Keratinocyte (primary cell): ENCODE results near the gene MBTD1. TPM values are rescaled to one million over a fixed set of nuclear protein-coding genes. Genes with fewer than 3 reads are reported as not detected.

Experiments used
- DNase-seq: peaks from one replicate; pipeline ENCODE4 v3.0.0-alpha.2; 2011; ENCODE audit warnings: low read depth, missing footprints, low spot score
- FAIRE-seq: peaks from 2 replicates; lab custom pipeline; 2011; peaks lifted over from hg19 to GRCh38; lab: Jason Lieb, UNC
- H2AFZ ChIP-seq: 2 replicates; pipeline ENCODE4 v1.6.0; 2012; ENCODE audit warnings: low read length, control low read depth, inconsistent platforms; ENCODE audit not compliant: control insufficient read depth
- H3K27ac ChIP-seq: 2 replicates; pipeline ENCODE4 v1.5.1; 2011; ENCODE audit warnings: low read length; ENCODE audit not compliant: control insufficient read depth, insufficient read depth
- H3K27me3 ChIP-seq: 3 replicates; pipeline ENCODE4 v1.6.0; 2011; ENCODE audit warnings: low read length; ENCODE audit not compliant: control insufficient read depth, insufficient read depth; ENCODE audit errors: extremely low read depth
- H3K36me3 ChIP-seq, 2 experiments: 2 replicates in 1 of 2; 3 replicates in 1 of 2; pipeline ENCODE4 v1.5.1; 2011; ENCODE audit warnings: low read length in 2 of 2, mild to moderate bottlenecking in 1 of 2; ENCODE audit not compliant: control insufficient read depth in 2 of 2, insufficient read depth in 2 of 2; ENCODE audit errors: extremely low read depth in 1 of 2
- H3K4me1 ChIP-seq: 3 replicates; pipeline ENCODE4 v1.5.1; 2011; ENCODE audit warnings: low read length; ENCODE audit not compliant: control insufficient read depth, insufficient read depth; ENCODE audit errors: extremely low read depth
- H3K4me2 ChIP-seq: 3 replicates; pipeline ENCODE4 v1.6.0; 2011; ENCODE audit warnings: low read depth, low read length; ENCODE audit not compliant: control insufficient read depth, insufficient read depth; ENCODE audit errors: extremely low read depth
- H3K4me3 ChIP-seq, 3 experiments: fragments of 200-600 bp in 1 of 3; sonication (generic) in 1 of 3; 2 replicates in 2 of 3; 3 replicates in 1 of 3; pipeline ENCODE4 v1.5.1; 2011 to 2016; ENCODE audit warnings: low read length in 3 of 3, mild to moderate bottlenecking in 3 of 3, control low read depth in 2 of 3, inconsistent platforms in 1 of 3, low read depth in 1 of 3, mixed read lengths in 1 of 3, mixed run types in 1 of 3, moderate library complexity in 1 of 3; ENCODE audit not compliant: control insufficient read depth in 2 of 3, insufficient read depth in 2 of 3; ENCODE audit errors: extremely low read depth in 1 of 3
- H3K79me2 ChIP-seq: 2 replicates; pipeline ENCODE4 v1.6.0; 2012; ENCODE audit warnings: low read length; ENCODE audit not compliant: control insufficient read depth, insufficient read depth
- H3K9ac ChIP-seq: 3 replicates; pipeline ENCODE4 v1.6.0; 2011; ENCODE audit warnings: low read length; ENCODE audit not compliant: control insufficient read depth, insufficient read depth; ENCODE audit errors: extremely low read depth
- H3K9me1 ChIP-seq: 3 replicates; pipeline ENCODE4 v1.6.0; 2011; ENCODE audit warnings: low read length; ENCODE audit not compliant: control insufficient read depth, insufficient read depth; ENCODE audit errors: extremely low read depth
- H3K9me3 ChIP-seq: 2 replicates; pipeline ENCODE4 v1.5.1; 2012; ENCODE audit warnings: low read depth, low read length; ENCODE audit not compliant: control insufficient read depth
- H4K20me1 ChIP-seq: 3 replicates; pipeline ENCODE4 v1.6.0; 2011; ENCODE audit warnings: low read length; ENCODE audit not compliant: control insufficient read depth, insufficient read depth; ENCODE audit errors: extremely low read depth
- EZH2 ChIP-seq: IDR thresholded peaks from one replicate; pipeline ENCODE4 v1.6.1; 2012; ENCODE audit warnings: inconsistent platforms, mild to moderate bottlenecking, low read length, moderate library complexity
- dilution Hi-C: fragments of 300-500 bp; cut with MboI; formaldehyde crosslinking; loops from one replicate; pipeline ENCODE4 v1.7.0; 2020; ENCODE audit warnings: low sequenced_read_pairs; ENCODE audit not compliant: extremely low pct_ligation_motif_present
- polyA plus RNA-seq, 5 experiments: library from polyadenylated mRNA; depleted of rRNA in 3 of 5; stranded (reverse) in 3 of 5; stranded (forward) in 1 of 5; unstranded in 1 of 5; fragments of >200 nt; gene quantifications; 1 replicate in 1 of 5; 2 replicates in 3 of 5; 3 replicates in 1 of 5; pipeline versions ENCODE4 v1.2.1 to v1.2.3, GENCODE V29; 2011 to 2012; ENCODE audit warnings: missing spikeins in 2 of 5, low read depth in 1 of 5, low replicate concordance in 1 of 5
- TF ChIP-seq, protein P1 (sequence below), 3 experiments: IDR thresholded peaks in 1 of 3; conservative IDR thresholded peaks in 1 of 3; optimal IDR thresholded peaks in 1 of 3; 2 replicates in 2 of 3; 3 replicates in 1 of 3; pipeline versions ENCODE3 to v1.5.1; 2011; ENCODE audit warnings: low read length in 3 of 3, mild to moderate bottlenecking in 3 of 3, moderate library complexity in 2 of 3, control low read depth in 1 of 3, inconsistent platforms in 1 of 3; ENCODE audit not compliant: insufficient read depth in 2 of 3; ENCODE audit errors: extremely low read depth in 1 of 3

The MBTD1 gene
- polyA plus RNA-seq, 1 donor (not counting 4 experiments of a cell fraction or from before 2014, with no cell fraction given), result 7.0 TPM

DNA sequence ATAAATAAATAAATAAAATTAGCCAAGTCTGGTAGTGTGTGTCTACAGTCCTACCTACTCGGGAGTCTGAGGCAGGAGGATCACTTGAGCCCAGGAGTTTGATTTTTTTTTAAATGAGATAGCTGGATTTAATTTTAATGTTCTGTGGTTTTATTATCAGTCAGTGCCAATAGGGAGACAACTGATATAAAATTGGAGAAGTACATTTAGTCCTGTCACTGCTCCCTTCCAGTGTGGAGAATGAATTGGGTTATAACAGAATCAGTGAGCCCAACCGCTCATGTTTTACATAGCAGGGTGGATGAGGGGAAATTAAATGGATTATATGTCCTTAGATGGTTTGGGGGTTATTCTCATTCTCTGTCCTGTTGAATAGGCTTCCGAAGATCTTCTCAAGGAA, 100.2 kb downstream of the MBTD1 start:
- no peak overlapping the region for H2AFZ ChIP-seq
- H3K79me2 ChIP-seq, result peaks cover 48% of the 10 kb centered on the region
- no peaks in the 10 kb centered on the region for H4K20me1 ChIP-seq
- TF ChIP-seq, protein P1, sequence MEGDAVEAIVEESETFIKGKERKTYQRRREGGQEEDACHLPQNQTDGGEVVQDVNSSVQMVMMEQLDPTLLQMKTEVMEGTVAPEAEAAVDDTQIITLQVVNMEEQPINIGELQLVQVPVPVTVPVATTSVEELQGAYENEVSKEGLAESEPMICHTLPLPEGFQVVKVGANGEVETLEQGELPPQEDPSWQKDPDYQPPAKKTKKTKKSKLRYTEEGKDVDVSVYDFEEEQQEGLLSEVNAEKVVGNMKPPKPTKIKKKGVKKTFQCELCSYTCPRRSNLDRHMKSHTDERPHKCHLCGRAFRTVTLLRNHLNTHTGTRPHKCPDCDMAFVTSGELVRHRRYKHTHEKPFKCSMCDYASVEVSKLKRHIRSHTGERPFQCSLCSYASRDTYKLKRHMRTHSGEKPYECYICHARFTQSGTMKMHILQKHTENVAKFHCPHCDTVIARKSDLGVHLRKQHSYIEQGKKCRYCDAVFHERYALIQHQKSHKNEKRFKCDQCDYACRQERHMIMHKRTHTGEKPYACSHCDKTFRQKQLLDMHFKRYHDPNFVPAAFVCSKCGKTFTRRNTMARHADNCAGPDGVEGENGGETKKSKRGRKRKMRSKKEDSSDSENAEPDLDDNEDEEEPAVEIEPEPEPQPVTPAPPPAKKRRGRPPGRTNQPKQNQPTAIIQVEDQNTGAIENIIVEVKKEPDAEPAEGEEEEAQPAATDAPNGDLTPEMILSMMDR (optimal IDR thresholded peaks at IDR 0.05 in 1 of 3, IDR thresholded peaks at IDR 0.05 in 1 of 3, conservative IDR thresholded peaks at IDR 0.05 in 1 of 3; ENCODE audit: extremely low read depth in 1 of 3, insufficient read depth in 2 of 3, low read length in 3 of 3), result no peak
- no peak for TF ChIP-seq EZH2
- DNase-seq (no peak), FAIRE-seq (no peak)
- H3K36me3 ChIP-seq, result peaks cover 24 to 26% of the 10 kb centered on the region in 2 experiments
- no peaks in the 10 kb centered on the region for H3K9me1 ChIP-seq
- dilution Hi-C loops, result no loop called here
- no peak overlapping the region for H3K4me2 ChIP-seq
- no peaks in the 10 kb centered on the region for H3K27me3 ChIP-seq
- no peak overlapping the region for H3K27ac ChIP-seq
- no peak overlapping the region for H3K9ac ChIP-seq
- no peak overlapping the region for H3K4me3 ChIP-seq
- H3K9me3 ChIP-seq, result no peaks in the 10 kb centered on the region
- H3K4me1 ChIP-seq, result peaks cover 3% of the 10 kb centered on the region

DNA sequence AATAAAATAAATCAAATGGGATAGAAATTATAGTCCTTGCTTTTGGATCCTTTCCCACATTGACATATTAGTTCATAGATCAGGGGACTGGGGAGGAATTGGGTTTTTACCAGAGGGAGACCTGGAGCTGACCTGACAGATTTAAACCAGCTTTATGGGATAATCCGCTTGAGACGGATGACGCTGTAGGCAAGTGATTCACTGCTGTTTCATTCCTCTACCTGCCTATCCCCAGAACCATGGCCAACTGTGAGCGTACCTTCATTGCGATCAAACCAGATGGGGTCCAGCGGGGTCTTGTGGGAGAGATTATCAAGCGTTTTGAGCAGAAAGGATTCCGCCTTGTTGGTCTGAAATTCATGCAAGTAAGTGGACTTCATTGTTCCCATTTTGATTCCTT, 104.4 kb downstream of the MBTD1 start:
- Histone ChIP-seq H3K27ac (no peak overlapping the region), H3K36me3 (peaks cover 10 to 11% of the 10 kb centered on the region in 2 experiments), H4K20me1 (no peaks in the 10 kb centered on the region), H3K9me3 (no peaks in the 10 kb centered on the region), H2AFZ (no peak overlapping the region), H3K4me1 (peaks cover 13% of the 10 kb centered on the region), H3K9me1 (no peaks in the 10 kb centered on the region), H3K9ac (no peak overlapping the region), H3K4me2 (peak overlapping the region; percentile 98), H3K79me2 (peaks cover 59% of the 10 kb centered on the region), H3K27me3 (no peaks in the 10 kb centered on the region), H3K4me3 (no peak overlapping the region)
- TF ChIP-seq EZH2, result no peak
- TF ChIP-seq, protein P1 (optimal IDR thresholded peaks at IDR 0.05 in 1 of 3, IDR thresholded peaks at IDR 0.05 in 1 of 3, conservative IDR thresholded peaks at IDR 0.05 in 1 of 3; ENCODE audit: extremely low read depth in 1 of 3, insufficient read depth in 2 of 3, low read length in 3 of 3), result no peak
- dilution Hi-C loops, result no loop called here
- FAIRE-seq (no peak), DNase-seq (no peak)
